Caco-2 (cell line): ENCODE results near the gene AKAP7. TPM values are rescaled to one million over a fixed set of nuclear protein-coding genes. Genes with fewer than 3 reads are reported as not detected.

Experiments used
- BruUV-seq: library from RNA; stranded (reverse); fragments of 400-500 nt; replicated peaks from 2 replicates; lab custom pipeline; 2021; lab: Mats Ljungman, UMichigan
- CTCF ChIA-PET: fragments of 300-600 bp; sonication (Branson Sonifier 250); formaldehyde crosslinking; loops from one replicate; lab custom pipeline; 2022; ENCODE audit warnings: antibody characterized with exemption; lab: Charles Lee
- POLR2A ChIA-PET: fragments of 300-600 bp; sonication (Branson Sonifier 250); formaldehyde crosslinking; loops from one replicate; lab custom pipeline; 2022; ENCODE audit warnings: antibody characterized with exemption; lab: Charles Lee
- DNase-seq, 2 experiments: peaks; one replicate each; pipeline versions ENCODE4 v3.0.0 to v3.0.0-alpha.2; 2020 to 2022
- H3K27me3 ChIP-seq: replicated peaks from 2 replicates; pipeline ENCODE4 v1.6.0; 2011; ENCODE audit warnings: low read length; ENCODE audit not compliant: control insufficient read depth, insufficient read depth
- H3K36me3 ChIP-seq: 2 replicates; pipeline ENCODE4 v1.5.1; 2011; ENCODE audit warnings: low read length; ENCODE audit not compliant: control insufficient read depth, insufficient read depth
- H3K4me1 ChIP-seq: fragments of 250-450 bp; sonication (Bioruptor Pico); 2 replicates; pipeline ENCODE4 v1.5.1; 2020; ENCODE audit warnings: mild to moderate bottlenecking
- H3K4me3 ChIP-seq: 2 replicates; pipeline ENCODE4 v1.5.1; 2011; ENCODE audit warnings: low read depth, mild to moderate bottlenecking, control low read depth, low read length
- H3K9me3 ChIP-seq: fragments of 250-450 bp; sonication (Bioruptor Pico); 2 replicates; pipeline ENCODE4 v1.5.1; 2020; ENCODE audit warnings: mild to moderate bottlenecking, moderate library complexity
- H3K27ac Mint-ChIP-seq: one replicate; pipeline ENCODE4 v1.8.0; 2022; ENCODE audit warnings: mixed read lengths; ENCODE audit not compliant: unreplicated experiment
- H3K27me3 Mint-ChIP-seq: one replicate; pipeline ENCODE4 v1.8.0; 2022; ENCODE audit warnings: mixed read lengths; ENCODE audit not compliant: insufficient read depth, unreplicated experiment
- H3K36me3 Mint-ChIP-seq: one replicate; pipeline ENCODE4 v1.8.0; 2022; ENCODE audit warnings: mild to moderate bottlenecking, mixed read lengths; ENCODE audit not compliant: insufficient read depth, unreplicated experiment
- H3K4me1 Mint-ChIP-seq: one replicate; pipeline ENCODE4 v1.8.0; 2022; ENCODE audit warnings: low read depth, mixed read lengths; ENCODE audit not compliant: unreplicated experiment
- H3K4me3 Mint-ChIP-seq: one replicate; pipeline ENCODE4 v1.8.0; 2022; ENCODE audit warnings: mild to moderate bottlenecking, moderate library complexity, mixed read lengths; ENCODE audit not compliant: unreplicated experiment
- H3K9me3 Mint-ChIP-seq: one replicate; pipeline ENCODE4 v1.8.0; 2022; ENCODE audit warnings: mixed read lengths; ENCODE audit not compliant: unreplicated experiment
- intact Hi-C: fragments of 100-400 bp; cut with micrococcal nuclease; formaldehyde crosslinking; loops from one replicate; pipeline ENCODE4 v1.10.0; 2022; ENCODE audit not compliant: unreplicated experiment
- total RNA-seq: library from RNA; stranded (reverse); gene quantifications from 2 replicates; pipeline ENCODE4 v1.2.3, GENCODE V29; 2022
- TF ChIP-seq, protein P1 (sequence below), 2 experiments: fragments of 200-600 bp in 1 of 2; IDR thresholded peaks; 1 replicate in 1 of 2; 2 replicates in 1 of 2; pipeline versions ENCODE4 v1.5.1 to v1.8.0; 2011 to 2022; ENCODE audit warnings: antibody characterized with exemption in 1 of 2, control low read depth in 1 of 2, inconsistent platforms in 1 of 2, low read depth in 1 of 2, low read length in 1 of 2, mild to moderate bottlenecking in 1 of 2, moderate library complexity in 1 of 2; ENCODE audit not compliant: insufficient read depth in 1 of 2, severe bottlenecking in 1 of 2, unreplicated experiment in 1 of 2

Gene AKAP7
- total RNA-seq, 1 experiment from 2014 or later, result 5.6 TPM

DNA sequence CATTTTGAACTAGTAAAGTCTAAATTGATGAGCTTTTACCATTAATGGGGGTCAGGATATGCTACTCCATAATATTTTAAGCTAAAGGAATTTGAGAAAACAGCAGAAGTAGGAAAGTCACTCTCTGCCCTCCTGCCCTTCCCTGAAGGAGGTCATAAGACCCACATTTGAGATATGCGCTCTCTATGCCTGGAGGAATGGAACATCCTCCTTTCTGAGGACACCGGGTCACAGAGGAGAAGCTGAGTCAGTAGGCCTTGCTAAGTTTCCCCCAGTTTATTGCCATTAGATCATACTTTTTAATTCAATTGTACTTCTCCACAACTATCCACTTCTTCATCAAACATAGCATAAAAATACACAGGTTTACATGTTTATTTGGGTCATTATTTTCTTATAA lies 40.3 kb downstream of the AKAP7 start:
- Mint-ChIP-seq H3K9me3 (no peaks in the 10 kb centered on the region), H3K4me1 (peaks cover 7% of the 10 kb centered on the region), H3K36me3 (no peaks in the 10 kb centered on the region), H3K4me3 (no peak overlapping the region), H3K27ac (no peak overlapping the region), H3K27me3 (no peaks in the 10 kb centered on the region)
- BruUV-seq, result no TSS peak
- H3K4me3 ChIP-seq, result no peak overlapping the region
- no peaks in the 10 kb centered on the region for H3K4me1 ChIP-seq
- DNase-seq, result no peak
- TF ChIP-seq, protein P1, sequence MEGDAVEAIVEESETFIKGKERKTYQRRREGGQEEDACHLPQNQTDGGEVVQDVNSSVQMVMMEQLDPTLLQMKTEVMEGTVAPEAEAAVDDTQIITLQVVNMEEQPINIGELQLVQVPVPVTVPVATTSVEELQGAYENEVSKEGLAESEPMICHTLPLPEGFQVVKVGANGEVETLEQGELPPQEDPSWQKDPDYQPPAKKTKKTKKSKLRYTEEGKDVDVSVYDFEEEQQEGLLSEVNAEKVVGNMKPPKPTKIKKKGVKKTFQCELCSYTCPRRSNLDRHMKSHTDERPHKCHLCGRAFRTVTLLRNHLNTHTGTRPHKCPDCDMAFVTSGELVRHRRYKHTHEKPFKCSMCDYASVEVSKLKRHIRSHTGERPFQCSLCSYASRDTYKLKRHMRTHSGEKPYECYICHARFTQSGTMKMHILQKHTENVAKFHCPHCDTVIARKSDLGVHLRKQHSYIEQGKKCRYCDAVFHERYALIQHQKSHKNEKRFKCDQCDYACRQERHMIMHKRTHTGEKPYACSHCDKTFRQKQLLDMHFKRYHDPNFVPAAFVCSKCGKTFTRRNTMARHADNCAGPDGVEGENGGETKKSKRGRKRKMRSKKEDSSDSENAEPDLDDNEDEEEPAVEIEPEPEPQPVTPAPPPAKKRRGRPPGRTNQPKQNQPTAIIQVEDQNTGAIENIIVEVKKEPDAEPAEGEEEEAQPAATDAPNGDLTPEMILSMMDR (IDR thresholded peaks at IDR 0.05; ENCODE audit: insufficient read depth in 1 of 2, low read depth in 1 of 2, low read length in 1 of 2, severe bottlenecking in 1 of 2, unreplicated experiment in 1 of 2), result no peak
- ChIA-PET CTCF (no interaction called here), POLR2A (no interaction called here)
- no peaks in the 10 kb centered on the region for H3K27me3 ChIP-seq
- H3K9me3 ChIP-seq, result no peaks in the 10 kb centered on the region
- H3K36me3 ChIP-seq, result no peaks in the 10 kb centered on the region
- intact Hi-C loops, result no loop called here

GRCh38 chr6:131177996-131178395 lies 42.7 kb downstream of the AKAP7 start:
- peaks cover 10% of the 10 kb centered on the region for H3K4me1 Mint-ChIP-seq
- BruUV-seq, result no TSS peak
- ChIA-PET POLR2A (no interaction called here), CTCF (no interaction called here)
- TF ChIP-seq, protein P1 (IDR thresholded peaks at IDR 0.05; ENCODE audit: insufficient read depth in 1 of 2, low read depth in 1 of 2, low read length in 1 of 2, severe bottlenecking in 1 of 2, unreplicated experiment in 1 of 2), result no peak
- H3K36me3 Mint-ChIP-seq, result peaks cover 2% of the 10 kb centered on the region
- intact Hi-C loops, result no loop called here
- H3K4me1 ChIP-seq, result no peaks in the 10 kb centered on the region
- no peak overlapping the region for H3K4me3 ChIP-seq
- H3K9me3 ChIP-seq, result no peaks in the 10 kb centered on the region
- no peak for DNase-seq
- no peaks in the 10 kb centered on the region for H3K36me3 ChIP-seq
- no peak overlapping the region for H3K4me3 Mint-ChIP-seq
- H3K27me3 ChIP-seq, result no peaks in the 10 kb centered on the region
- H3K27me3 Mint-ChIP-seq, result no peaks in the 10 kb centered on the region
- no peaks in the 10 kb centered on the region for H3K9me3 Mint-ChIP-seq
- H3K27ac Mint-ChIP-seq, result no peak overlapping the region

GRCh38 chr6:131182991-131183425 lies 47.7 kb downstream of the AKAP7 start:
- ChIA-PET CTCF (interaction anchor here (0.7 to 1.9 kb wide), 2 partner anchors 337 to 351 kb away, joined by 3 to 7 read pairs; no protein-coding TSS in a partner anchor), POLR2A (no interaction called here)
- H3K9me3 Mint-ChIP-seq, result no peaks in the 10 kb centered on the region
- DNase-seq, result peak in 1 of 2 experiments; percentile 30
- H3K27ac Mint-ChIP-seq, result no peak overlapping the region
- no peak overlapping the region for H3K4me3 Mint-ChIP-seq
- no TSS peak for BruUV-seq
- H3K4me3 ChIP-seq, result no peak overlapping the region
- no peaks in the 10 kb centered on the region for H3K36me3 ChIP-seq
- H3K9me3 ChIP-seq, result no peaks in the 10 kb centered on the region
- no peaks in the 10 kb centered on the region for H3K27me3 Mint-ChIP-seq
- intact Hi-C loops, result loop anchor here (1.0 kb wide), 1 partner anchor 351 kb away; no protein-coding TSS in a partner anchor
- H3K36me3 Mint-ChIP-seq, result peaks cover 5% of the 10 kb centered on the region
- H3K27me3 ChIP-seq, result no peaks in the 10 kb centered on the region
- H3K4me1 Mint-ChIP-seq, result peaks cover 13% of the 10 kb centered on the region
- TF ChIP-seq, protein P1 (IDR thresholded peaks at IDR 0.05; ENCODE audit: insufficient read depth in 1 of 2, low read depth in 1 of 2, low read length in 1 of 2, severe bottlenecking in 1 of 2, unreplicated experiment in 1 of 2), result peak; percentile 43 to 65
- no peaks in the 10 kb centered on the region for H3K4me1 ChIP-seq
